ENCODE results near the gene GCSAM.

DNA sequence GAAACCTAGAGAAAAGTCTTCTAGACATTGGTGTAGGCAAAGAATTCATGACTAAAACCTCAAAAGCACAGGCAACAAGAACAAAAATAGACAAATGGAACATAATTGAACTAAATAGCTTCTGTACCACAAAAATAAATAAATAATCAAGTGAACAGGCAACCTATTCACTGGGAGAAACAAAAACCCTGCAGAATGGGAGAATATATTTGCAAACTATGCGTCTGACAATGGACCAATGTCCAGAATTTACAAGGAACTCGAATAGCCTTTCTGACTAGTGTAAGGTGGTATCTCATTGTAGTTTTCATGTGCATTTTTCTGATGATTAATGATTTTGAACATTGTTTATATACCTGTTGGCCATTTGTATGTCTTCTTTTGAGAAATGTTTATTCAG is 37.0 kb upstream of the GCSAM start:
- TF ChIP-seq CTCF (IDR thresholded peaks at IDR 0.05) (no peak), POLR2A (IDR thresholded peaks at IDR 0.05) (no peak)

All from testis (tissue), 2 donors.